A549 (cell line): ENCODE results near the gene ARMC7. TPM values are rescaled to one million over a fixed set of nuclear protein-coding genes. Genes with fewer than 3 reads are reported as not detected.

Experiments
- ATAC-seq, 2 experiments: fragments of 200-7000 bp in 1 of 2; fragments of >200 bp in 1 of 2; cut with Nextera tagmentation in 1 of 2; cut with Tn5 transposase in 1 of 2; 3 replicates each; pipeline versions ENCODE4 v1.8.0 to v1.9.1; 2018 to 2020; ENCODE audit warnings: mild to moderate bottlenecking in 1 of 2, moderate library complexity in 1 of 2
- CTCF ChIA-PET: fragments of 300-600 bp; sonication (Branson Sonifier 250); formaldehyde crosslinking; extraction: SDS; loops from one replicate; lab custom pipeline; 2021; ENCODE audit warnings: antibody characterized with exemption, inconsistent platforms; lab: Yijun Ruan, JAX
- POLR2A ChIA-PET: fragments of 350-600 bp; formaldehyde crosslinking; extraction: SDS; loops from one replicate; lab custom pipeline; 2021; ENCODE audit warnings: antibody characterized with exemption, inconsistent platforms; lab: Yijun Ruan, JAX
- DNase-seq, 2 experiments: peaks; one replicate each; pipeline versions ENCODE4 v3.0.0 to v3.0.0-alpha.2; 2011 to 2016; ENCODE audit warnings: low read depth in 1 of 2, low spot score in 1 of 2
- FAIRE-seq: peaks from 2 replicates; lab custom pipeline; 2011; peaks lifted over from hg19 to GRCh38; lab: Jason Lieb, UNC
- H3K27ac ChIP-seq, 2 experiments: fragments of >200 bp; sonication (Bioruptor Twin); formaldehyde crosslinking; 3 replicates each; pipeline ENCODE4 v1.5.1; 2016 to 2017
- H3K4me1 ChIP-seq: fragments of >200 bp; sonication (Bioruptor Twin); formaldehyde crosslinking; 3 replicates; pipeline ENCODE4 v1.6.1; 2016
- H3K4me2 ChIP-seq: fragments of >200 bp; sonication (Bioruptor Twin); formaldehyde crosslinking; 3 replicates; pipeline ENCODE4 v1.6.1; 2016
- H3K4me3 ChIP-seq: fragments of >200 bp; sonication (Bioruptor Twin); formaldehyde crosslinking; 3 replicates; pipeline ENCODE4 v1.5.1; 2016
- H3K9me3 ChIP-seq: fragments of >200 bp; sonication (Bioruptor Twin); formaldehyde crosslinking; 3 replicates; pipeline ENCODE4 v1.6.1; 2016
- CEBPB ChIP-seq, 2 experiments: fragments of >200 bp in 1 of 2; sonication (Bioruptor Twin) in 1 of 2; formaldehyde crosslinking in 1 of 2; IDR thresholded peaks; 2 replicates each; pipeline ENCODE4 v1.6.1; 2012 to 2016
- EHF ChIP-seq: fragments of 250-450 bp; sonication (Bioruptor Pico); IDR thresholded peaks from 2 replicates; pipeline ENCODE4 v1.5.0; 2020; ENCODE audit warnings: mild to moderate bottlenecking
- FOSB ChIP-seq: fragments of 250-450 bp; sonication (Bioruptor Pico); IDR thresholded peaks from 2 replicates; pipeline ENCODE4 v1.5.0; 2020; ENCODE audit warnings: mild to moderate bottlenecking, moderate library complexity
- HOXB13 ChIP-seq: fragments of 250-450 bp; sonication (Bioruptor Pico); IDR thresholded peaks from 2 replicates; pipeline ENCODE4 v1.5.0; 2020; ENCODE audit warnings: low read depth, mild to moderate bottlenecking, moderate library complexity
- JUN ChIP-seq, 2 experiments: fragments of >200 bp; sonication (Bioruptor Twin); formaldehyde crosslinking; IDR thresholded peaks; 2 replicates in 1 of 2; 3 replicates in 1 of 2; pipeline ENCODE4 v1.6.1; 2016 to 2017
- KDM1A ChIP-seq: fragments of 200-600 bp; sonication (generic); IDR thresholded peaks from 2 replicates; pipeline ENCODE4 v1.6.1; 2016; ENCODE audit warnings: low read depth, mild to moderate bottlenecking
- MAFK ChIP-seq: fragments of 450-650 bp; IDR thresholded peaks from 2 replicates; pipeline ENCODE4 v1.6.1; 2014; ENCODE audit not compliant: partially characterized antibody
- MAX ChIP-seq: IDR thresholded peaks from 2 replicates; pipeline ENCODE4 v1.6.1; 2012
- NFE2L2 ChIP-seq: fragments of 150-350 bp; conservative IDR thresholded peaks from 2 replicates; pipeline ENCODE4 v1.6.1; 2014; ENCODE audit warnings: low read length
- RFX5 ChIP-seq: fragments of 450-650 bp; IDR thresholded peaks from 2 replicates; pipeline ENCODE4 v1.7.1; 2014; ENCODE audit warnings: antibody characterized with exemption, mild to moderate bottlenecking, moderate library complexity
- SMC3 ChIP-seq: fragments of >200 bp; sonication (Bioruptor Twin); formaldehyde crosslinking; IDR thresholded peaks from 3 replicates; pipeline ENCODE4 v1.6.1; 2018; ENCODE audit warnings: inconsistent platforms
- ZNF302 ChIP-seq: fragments of 250-450 bp; sonication (Bioruptor Pico); IDR thresholded peaks from 2 replicates; pipeline ENCODE4 v1.9.0; 2021; ENCODE audit warnings: inconsistent platforms, mild to moderate bottlenecking, moderate library complexity
- ZSCAN20 ChIP-seq: fragments of 250-450 bp; sonication (Bioruptor Pico); IDR thresholded peaks from 2 replicates; pipeline ENCODE4 v1.8.0; 2022; ENCODE audit warnings: mild to moderate bottlenecking, moderate library complexity
- WGBS: methylation state at CpG from one replicate; pipeline ENCODE4 v1.1.6; 2017; ENCODE audit errors: missing lambda C conversion rate; 5-methylcytosine and 5-hydroxymethylcytosine counted together
- polyA plus RNA-seq, 4 experiments: library from polyadenylated mRNA; depleted of rRNA in 3 of 4; stranded (reverse); fragments of >200 nt; fragmentation: RNase III in 1 of 4; extraction: RNeasy Plus Mini Kit Qiagen cat#74134 plus additional on column Dnase treatment in 1 of 4; gene quantifications; 2 replicates in 3 of 4; 3 replicates in 1 of 4; pipeline ENCODE4 v1.2.3, GENCODE V29; 2011 to 2017
- TF ChIP-seq, protein P1 (sequence below): fragments of 450-650 bp; IDR thresholded peaks from 2 replicates; pipeline ENCODE4 v1.6.1; 2014; ENCODE audit warnings: antibody characterized with exemption
- TF ChIP-seq, protein P2 (sequence below): fragments of >200 bp; sonication (Bioruptor Twin); formaldehyde crosslinking; IDR thresholded peaks from 3 replicates; pipeline ENCODE4 v1.6.1; 2016

Gene ARMC7
- polyA plus RNA-seq, 2 of the 4 experiments (the other 2 are of a cell fraction) = 8.5 to 12.6 TPM

DNA sequence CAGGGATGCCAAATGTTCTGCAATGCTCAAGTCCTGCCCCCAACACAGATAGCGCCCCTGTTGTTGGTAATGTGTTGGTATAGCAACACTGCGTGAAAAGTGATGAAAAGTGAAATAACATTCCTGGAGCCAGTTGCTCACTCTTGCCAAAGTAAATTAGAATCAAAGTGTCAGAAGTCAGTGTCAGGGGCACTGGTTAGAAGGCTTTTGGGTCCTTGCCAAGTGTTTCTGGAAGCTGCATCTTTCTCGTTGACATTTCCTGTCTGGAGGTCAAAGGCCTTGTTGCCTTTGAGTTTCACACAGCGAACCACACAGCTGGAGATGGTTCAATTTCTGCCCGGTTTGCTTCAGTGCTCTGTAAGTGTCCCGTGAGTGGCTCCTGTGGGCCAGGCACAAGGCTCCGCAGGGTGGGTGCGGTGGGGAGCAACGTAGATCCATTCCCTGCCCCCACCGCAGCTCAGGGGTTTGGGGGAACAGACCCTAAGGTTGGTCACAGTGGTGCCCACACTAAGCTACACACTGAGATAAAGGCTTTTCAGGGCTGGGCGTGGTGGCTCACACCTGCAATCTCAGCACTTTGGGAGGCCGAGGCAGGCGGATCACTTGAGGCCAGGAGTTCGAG is 25.6 kb upstream of the ARMC7 start:
- no peak for TF ChIP-seq SMC3
- TF ChIP-seq JUN (IDR thresholded peaks at IDR 0.05) = 0 out of 5 replicates have a peak, but pooled peaks of 1 of the 2 experiments have one; percentile 22
- peak; percentile 25 for TF ChIP-seq MAFK
- 0 out of 2 replicates have a peak, but pooled peaks have one; percentile 4 for TF ChIP-seq RFX5
- FAIRE-seq (no peak), DNase-seq (peak in 1 of 2 experiments; percentile 78), ATAC-seq (no peak)
- 51% methylated on average over 14 of the region's 14 CpGs for WGBS
- Histone ChIP-seq H3K9me3 (no peaks in the 10 kb centered on the region), H3K4me1 (peaks cover 56% of the 10 kb centered on the region), H3K27ac (peak overlapping the region; percentile 45 to 83; a peak in 5 of 6 replicates), H3K4me2 (peak overlapping the region; percentile 53), H3K4me3 (no peak overlapping the region)
- CTCF ChIA-PET = interaction anchor here (0.8 to 81.8 kb wide), 6 partner anchors 8 to 91 kb away, joined by 3 to 3429 read pairs (median 50); partner anchors contain the start of genes ARMC7 and NT5C
- POLR2A ChIA-PET = interaction anchor here (1.1 kb wide), 1 partner anchor 11 kb away, joined by 3 read pairs; no protein-coding TSS in a partner anchor

- WGBS = 46% methylated on average over 15 of the region's 15 CpGs
- TF ChIP-seq, protein P1, sequence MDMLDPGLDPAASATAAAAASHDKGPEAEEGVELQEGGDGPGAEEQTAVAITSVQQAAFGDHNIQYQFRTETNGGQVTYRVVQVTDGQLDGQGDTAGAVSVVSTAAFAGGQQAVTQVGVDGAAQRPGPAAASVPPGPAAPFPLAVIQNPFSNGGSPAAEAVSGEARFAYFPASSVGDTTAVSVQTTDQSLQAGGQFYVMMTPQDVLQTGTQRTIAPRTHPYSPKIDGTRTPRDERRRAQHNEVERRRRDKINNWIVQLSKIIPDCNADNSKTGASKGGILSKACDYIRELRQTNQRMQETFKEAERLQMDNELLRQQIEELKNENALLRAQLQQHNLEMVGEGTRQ = no peak
- TF ChIP-seq HOXB13 (peak; percentile 12; the same call in 1 of the 2 replicates), NFE2L2 (no peak), EHF (CRISPR knock-in tag) (0 out of 2 replicates have a peak, but pooled peaks have one; percentile 11), CEBPB (IDR thresholded peaks at IDR 0.05) (no peak)
- TF ChIP-seq, all 56 proteins: peak for 2
- ChIA-PET CTCF (interaction anchor here (1.5 to 81.8 kb wide), 5 partner anchors 16 to 115 kb away, joined by 3 to 3429 read pairs (median 94); partner anchors contain the start of genes ARMC7, NT5C and SUMO2), POLR2A (interaction anchor here (1.4 to 2.8 kb wide), 5 partner anchors 8 to 99 kb away, joined by 3 to 35 read pairs (median 18); partner anchors contain the start of gene CDR2L)
- H3K4me1 ChIP-seq = peaks cover 69% of the 10 kb centered on the region
- no peaks in the 10 kb centered on the region for H3K9me3 ChIP-seq
- no peak for ATAC-seq
- H3K4me3 ChIP-seq = peak overlapping the region; percentile 67
- peak in 1 of 2 experiments; percentile 54 for DNase-seq
- H3K27ac ChIP-seq = peak overlapping the region; percentile 95 to 96
- no peak for FAIRE-seq
- H3K4me2 ChIP-seq = peak overlapping the region; percentile 92
Measured at GRCh38 chr17:75086496-75087181, 23.1 kb upstream of the ARMC7 start.

DNA sequence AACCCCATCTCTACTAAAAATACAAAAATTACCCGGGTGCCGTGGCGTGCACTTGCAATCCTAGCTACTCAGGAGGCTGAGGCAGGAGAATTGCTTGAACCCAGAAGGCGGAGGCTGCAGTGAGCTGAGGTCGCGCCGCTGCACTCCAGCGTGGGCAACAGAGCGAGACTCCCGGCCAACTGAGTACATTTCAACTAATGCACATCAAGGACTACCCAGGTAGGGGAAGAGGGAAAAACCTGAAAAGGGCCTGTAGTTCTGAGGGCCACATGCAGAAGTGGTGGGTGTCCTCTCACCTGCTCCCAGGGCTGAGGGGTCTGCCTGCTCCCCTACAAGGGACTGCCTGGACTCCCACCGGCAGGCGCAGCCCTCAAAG is 22.6 kb upstream of the ARMC7 start:
- H3K4me1 ChIP-seq = peaks cover 75% of the 10 kb centered on the region

More for the DNA sequence above, 22.6 kb upstream of the ARMC7 start:
- Histone ChIP-seq H3K9me3 (no peaks in the 10 kb centered on the region), H3K4me2 (peak overlapping the region; percentile 92), H3K4me3 (peak overlapping the region; percentile 67)
- ATAC-seq (peak in 1 of 2 experiments; percentile 3; a peak in 4 of 6 replicates), FAIRE-seq (no peak)
- POLR2A ChIA-PET = interaction anchor here (0.7 to 2.8 kb wide), 14 partner anchors 9 to 116 kb away, joined by 3 to 35 read pairs (median 9); partner anchors contain the start of genes ARMC7, CDR2L, HID1 and JPT1
- TF ChIP-seq KDM1A (0 out of 2 replicates have a peak, but pooled peaks have one; percentile 13), FOSB (CRISPR knock-in tag) (0 out of 2 replicates have a peak, but pooled peaks have one; percentile 59), HOXB13 (peak; percentile 63), JUN (IDR thresholded peaks at IDR 0.05) (no peak), EHF (CRISPR knock-in tag) (0 out of 2 replicates have a peak, but pooled peaks have one; percentile 38), ZNF302 (CRISPR knock-in tag) (0 out of 2 replicates have a peak, but pooled peaks have one; percentile 7), MAX (peak; percentile 31), ZSCAN20 (CRISPR knock-in tag) (no peak)
- TF ChIP-seq, protein P2, sequence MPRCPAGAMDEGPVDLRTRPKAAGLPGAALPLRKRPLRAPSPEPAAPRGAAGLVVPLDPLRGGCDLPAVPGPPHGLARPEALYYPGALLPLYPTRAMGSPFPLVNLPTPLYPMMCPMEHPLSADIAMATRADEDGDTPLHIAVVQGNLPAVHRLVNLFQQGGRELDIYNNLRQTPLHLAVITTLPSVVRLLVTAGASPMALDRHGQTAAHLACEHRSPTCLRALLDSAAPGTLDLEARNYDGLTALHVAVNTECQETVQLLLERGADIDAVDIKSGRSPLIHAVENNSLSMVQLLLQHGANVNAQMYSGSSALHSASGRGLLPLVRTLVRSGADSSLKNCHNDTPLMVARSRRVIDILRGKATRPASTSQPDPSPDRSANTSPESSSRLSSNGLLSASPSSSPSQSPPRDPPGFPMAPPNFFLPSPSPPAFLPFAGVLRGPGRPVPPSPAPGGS = no peak
- TF ChIP-seq, all 56 proteins: peak for 6
- peak overlapping the region; percentile 95 to 96 for H3K27ac ChIP-seq
- DNase-seq = no peak
- CTCF ChIA-PET = interaction anchor here (0.8 to 81.8 kb wide), 6 partner anchors 9 to 125 kb away, joined by 4 to 3429 read pairs (median 52); partner anchors contain the start of genes ARMC7 and NT5C
- WGBS = 21% methylated on average over 12 of the region's 12 CpGs
